NB4 (cell line): Measurements from ENCODE around the gene CBX3.
"Not testable (repeated sequence)": the region's sequence is repeated elsewhere in the genome, so short reads cannot be mapped to it uniquely, and the experiment has no call there.

Source experiments
- DNase-seq: peaks from one replicate; pipeline ENCODE4 v3.0.0; 2010; ENCODE audit warnings: low read depth
- H3K4me3 ChIP-seq: one replicate; pipeline ENCODE4 v1.5.1; 2011; ENCODE audit warnings: mild to moderate bottlenecking, low read depth, low read length, moderate library complexity
- MYC ChIP-seq: IDR thresholded peaks from 2 replicates; pipeline ENCODE4 v1.6.1; 2011; ENCODE audit warnings: low read depth, low read length
- POLR2A ChIP-seq: IDR thresholded peaks from 2 replicates; pipeline ENCODE4 v1.6.1; 2011; ENCODE audit warnings: mild to moderate bottlenecking; ENCODE audit not compliant: insufficient read length; ENCODE audit errors: extremely low read depth
- TF ChIP-seq, protein P1 (sequence below): IDR thresholded peaks from one replicate; pipeline ENCODE4 v1.5.1; 2012; ENCODE audit warnings: low read depth, low read length
- TF ChIP-seq, protein P2 (sequence below): IDR thresholded peaks from 2 replicates; pipeline ENCODE4 v1.6.1; 2011; ENCODE audit warnings: low read depth, low read length

CBX3 gene

DNA sequence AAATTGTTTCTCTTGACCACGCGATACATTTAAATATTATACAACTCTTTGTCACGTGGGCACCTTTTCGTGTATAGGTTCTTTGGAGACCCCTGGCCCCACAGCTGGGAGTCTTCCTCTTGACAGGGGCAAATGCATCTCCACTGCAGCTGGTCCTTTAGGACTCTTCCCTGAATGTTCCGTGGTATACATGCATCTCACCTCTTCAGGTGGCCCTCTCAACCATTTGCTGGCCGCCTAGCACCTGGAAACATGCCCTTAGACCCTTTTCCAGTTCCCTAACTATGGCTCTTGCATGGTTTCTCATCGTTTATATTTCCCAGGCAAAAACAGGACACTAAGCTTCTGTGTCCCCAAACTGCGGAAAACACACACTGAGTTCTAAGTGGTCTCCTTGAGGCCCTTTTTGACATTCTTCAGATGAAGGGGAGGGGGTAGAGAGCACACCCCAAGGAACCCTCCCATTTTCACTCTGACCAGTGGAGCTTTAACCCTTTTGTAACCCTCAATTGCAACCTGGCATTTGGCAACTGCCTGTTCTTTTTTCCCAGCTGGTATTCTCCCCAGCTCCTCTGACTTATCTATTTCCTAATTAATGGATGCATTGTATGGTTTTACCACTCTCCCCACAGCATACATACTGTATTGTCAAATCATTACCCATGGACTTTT lies 21.6 kb upstream of the CBX3 start:
- no peak for TF ChIP-seq POLR2A
- TF ChIP-seq MYC, result no peak
- TF ChIP-seq, protein P1, sequence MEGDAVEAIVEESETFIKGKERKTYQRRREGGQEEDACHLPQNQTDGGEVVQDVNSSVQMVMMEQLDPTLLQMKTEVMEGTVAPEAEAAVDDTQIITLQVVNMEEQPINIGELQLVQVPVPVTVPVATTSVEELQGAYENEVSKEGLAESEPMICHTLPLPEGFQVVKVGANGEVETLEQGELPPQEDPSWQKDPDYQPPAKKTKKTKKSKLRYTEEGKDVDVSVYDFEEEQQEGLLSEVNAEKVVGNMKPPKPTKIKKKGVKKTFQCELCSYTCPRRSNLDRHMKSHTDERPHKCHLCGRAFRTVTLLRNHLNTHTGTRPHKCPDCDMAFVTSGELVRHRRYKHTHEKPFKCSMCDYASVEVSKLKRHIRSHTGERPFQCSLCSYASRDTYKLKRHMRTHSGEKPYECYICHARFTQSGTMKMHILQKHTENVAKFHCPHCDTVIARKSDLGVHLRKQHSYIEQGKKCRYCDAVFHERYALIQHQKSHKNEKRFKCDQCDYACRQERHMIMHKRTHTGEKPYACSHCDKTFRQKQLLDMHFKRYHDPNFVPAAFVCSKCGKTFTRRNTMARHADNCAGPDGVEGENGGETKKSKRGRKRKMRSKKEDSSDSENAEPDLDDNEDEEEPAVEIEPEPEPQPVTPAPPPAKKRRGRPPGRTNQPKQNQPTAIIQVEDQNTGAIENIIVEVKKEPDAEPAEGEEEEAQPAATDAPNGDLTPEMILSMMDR, result no peak
- H3K4me3 ChIP-seq, result no peak overlapping the region
- no peak for DNase-seq

DNA sequence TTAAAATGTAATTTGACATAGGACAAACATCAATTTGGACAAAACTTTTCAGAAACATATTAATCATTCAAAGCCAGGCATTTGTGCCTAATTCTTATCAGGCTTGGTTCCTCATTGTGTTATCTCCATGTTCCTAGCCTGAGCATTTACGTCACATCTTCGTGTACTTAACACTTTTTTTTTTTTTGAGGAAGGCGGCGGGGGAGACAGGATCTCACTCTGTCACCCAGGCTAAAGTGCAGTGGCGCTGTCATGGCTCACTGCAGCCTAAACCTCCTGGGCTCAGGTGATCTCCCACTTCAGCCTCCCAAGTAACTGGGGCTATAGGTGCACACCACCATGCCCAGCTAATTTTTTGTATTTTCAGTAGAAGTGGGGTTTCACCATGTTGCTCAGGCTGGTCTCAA lies 20.8 kb upstream of the CBX3 start:
- peak; percentile 50 for DNase-seq
- no peak overlapping the region for H3K4me3 ChIP-seq
- TF ChIP-seq MYC (no peak), POLR2A (no peak)
- TF ChIP-seq, protein P1, result no peak

DNA sequence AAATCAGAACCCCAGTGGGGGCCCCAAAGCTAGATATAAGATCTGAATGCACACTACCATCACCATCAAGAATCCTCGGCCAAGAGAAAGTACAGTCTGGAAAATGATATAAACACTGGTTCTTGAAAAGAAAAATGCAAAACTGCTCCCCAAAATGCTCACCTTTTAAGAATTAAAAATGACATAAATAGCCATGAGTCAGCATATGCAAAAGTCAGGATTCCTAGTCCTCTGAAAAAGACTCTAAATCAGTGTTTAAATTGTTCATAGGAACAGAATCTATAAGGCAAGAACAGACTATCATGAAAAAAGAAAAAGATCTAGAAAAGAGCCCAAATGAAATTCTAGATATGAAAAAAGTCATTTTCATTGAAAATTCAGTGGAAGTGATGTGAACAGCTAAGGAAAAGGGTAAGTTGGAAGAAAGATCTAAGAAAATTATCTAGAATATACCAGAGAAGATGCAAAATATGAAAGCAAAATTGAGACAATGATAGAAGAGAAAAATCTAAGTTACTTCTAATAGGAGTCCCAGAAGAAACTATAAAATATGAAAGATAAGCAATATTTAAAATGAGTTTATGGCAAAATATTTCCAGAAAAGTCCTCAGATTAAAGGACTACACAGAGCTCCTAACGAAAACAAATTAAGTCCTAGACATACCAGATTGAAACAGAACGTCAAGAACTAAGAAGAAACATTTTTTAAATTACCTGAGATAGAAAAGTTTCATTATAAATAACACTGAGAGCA lies 19.9 kb upstream of the CBX3 start:
- TF ChIP-seq MYC, result no peak
- TF ChIP-seq, protein P1, result no peak
- TF ChIP-seq, protein P2, sequence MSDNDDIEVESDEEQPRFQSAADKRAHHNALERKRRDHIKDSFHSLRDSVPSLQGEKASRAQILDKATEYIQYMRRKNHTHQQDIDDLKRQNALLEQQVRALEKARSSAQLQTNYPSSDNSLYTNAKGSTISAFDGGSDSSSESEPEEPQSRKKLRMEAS, result no peak
- no peak for TF ChIP-seq POLR2A
- H3K4me3 ChIP-seq, result no peak overlapping the region
- DNase-seq, result no peak

DNA sequence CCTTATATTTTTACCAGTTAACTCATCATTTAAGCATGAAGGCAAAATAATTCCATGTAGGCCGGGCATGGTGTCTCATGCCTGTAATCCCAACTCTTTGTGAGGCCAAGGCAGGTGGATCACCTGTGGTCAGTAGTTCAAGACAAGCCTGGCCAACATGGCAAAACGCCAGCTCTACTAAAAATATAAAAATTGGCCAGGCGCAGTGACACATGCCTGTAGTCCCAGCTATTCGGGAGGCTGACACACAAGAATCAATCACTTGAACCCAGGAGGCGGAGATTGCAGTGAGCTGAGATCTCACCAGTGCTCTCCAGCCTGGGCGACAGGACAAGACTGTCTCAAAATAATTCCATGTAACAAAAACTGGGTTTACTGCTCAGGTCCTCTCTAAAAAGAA lies 19.3 kb upstream of the CBX3 start:
- DNase-seq, result peak; percentile 50
- H3K4me3 ChIP-seq, result no peak overlapping the region
- TF ChIP-seq POLR2A, result peak; percentile 7
- TF ChIP-seq, protein P2, result no peak

DNA sequence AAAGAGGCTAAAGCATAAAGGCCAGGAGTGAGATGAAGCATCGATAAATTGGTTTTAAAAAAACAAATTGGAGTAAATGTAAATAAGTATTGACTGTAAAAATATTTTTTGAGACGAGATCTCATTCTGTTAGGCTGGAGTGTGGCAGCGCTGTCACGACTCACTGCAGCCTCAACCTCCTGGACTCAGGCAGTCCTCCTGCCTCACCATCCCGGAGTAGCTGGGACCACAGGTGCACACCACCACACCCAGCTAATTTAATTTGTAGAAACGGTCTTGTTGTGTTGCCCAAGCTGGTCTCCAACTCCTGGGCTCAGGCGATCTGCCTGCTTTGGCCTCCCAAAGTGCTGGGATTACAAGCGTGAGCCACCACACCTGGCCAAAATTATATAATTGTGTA lies 18.8 kb upstream of the CBX3 start:
- TF ChIP-seq POLR2A (peak; percentile 4), MYC (no peak)
- TF ChIP-seq, protein P2, result no peak
- peak; percentile 58 for DNase-seq
- no peak overlapping the region for H3K4me3 ChIP-seq

DNA sequence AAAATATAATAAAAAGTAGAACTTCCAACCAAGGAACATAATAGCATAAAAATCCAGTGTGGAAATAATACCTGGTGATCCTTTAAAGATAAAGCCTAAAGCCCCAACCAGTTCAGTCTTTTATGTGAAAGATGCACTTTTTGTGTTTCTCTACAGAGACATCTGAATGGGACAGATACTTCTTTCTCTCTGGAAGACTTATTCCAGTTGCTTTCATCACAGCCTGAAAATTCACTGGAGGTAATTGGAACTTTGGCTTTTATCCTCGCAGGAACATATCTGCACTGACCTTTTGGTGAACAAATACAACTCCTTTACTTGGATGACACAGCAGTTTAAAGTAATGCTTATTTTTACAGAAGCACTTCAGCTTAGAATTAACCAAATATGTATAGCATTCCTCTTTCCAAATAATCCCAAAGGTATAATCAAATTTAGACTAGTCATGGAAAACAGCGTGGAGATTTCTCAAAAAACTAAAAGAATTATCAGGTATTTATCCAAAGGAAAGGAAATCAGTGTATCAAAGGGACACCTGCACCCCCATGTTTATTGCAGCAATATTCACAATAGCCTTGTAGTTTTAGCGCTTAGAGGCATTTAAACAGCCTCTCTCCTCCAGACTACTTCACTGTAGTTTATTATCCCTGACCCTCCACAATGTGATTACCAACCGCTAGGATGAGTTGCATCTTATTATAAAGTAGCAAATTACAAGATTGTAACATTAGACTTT lies 17.8 kb upstream of the CBX3 start:
- no peak overlapping the region for H3K4me3 ChIP-seq
- TF ChIP-seq, protein P2, result no peak
- no peak for TF ChIP-seq POLR2A
- DNase-seq, result no peak

DNA sequence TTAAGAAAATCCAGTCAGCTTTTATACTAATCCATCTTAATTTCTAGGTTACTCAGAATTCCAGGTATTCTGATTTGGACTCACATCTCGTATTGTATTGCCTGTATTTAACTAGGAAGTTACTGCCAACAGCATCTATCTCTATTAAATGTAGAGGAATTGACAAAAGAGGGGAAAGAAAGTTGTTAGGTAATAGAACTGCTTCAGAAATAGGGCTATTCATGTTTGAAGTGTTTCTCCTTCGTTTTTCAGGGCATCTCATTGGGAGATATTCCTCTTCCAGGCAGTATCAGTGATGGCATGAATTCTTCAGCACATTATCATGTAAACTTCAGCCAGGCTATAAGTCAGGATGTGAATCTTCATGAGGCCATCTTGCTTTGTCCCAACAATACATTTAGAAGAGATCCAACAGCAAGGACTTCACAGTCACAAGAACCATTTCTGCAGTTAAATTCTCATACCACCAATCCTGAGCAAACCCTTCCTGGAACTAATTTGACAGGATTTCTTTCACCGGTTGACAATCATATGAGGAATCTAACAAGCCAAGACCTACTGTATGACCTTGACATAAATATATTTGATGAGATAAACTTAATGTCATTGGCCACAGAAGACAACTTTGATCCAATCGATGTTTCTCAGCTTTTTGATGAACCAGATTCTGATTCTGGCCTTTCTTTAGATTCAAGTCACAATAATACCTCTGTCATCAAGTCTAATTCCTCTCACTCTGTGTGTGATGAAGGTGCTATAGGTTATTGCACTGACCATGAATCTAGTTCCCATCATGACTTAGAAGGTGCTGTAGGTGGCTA lies 17.1 kb upstream of the CBX3 start:
- 0 out of 2 replicates have a peak, but pooled peaks have one; percentile 33 for TF ChIP-seq MYC
- TF ChIP-seq POLR2A, result peak; percentile 21
- DNase-seq, result not testable (repeated sequence)

More for the DNA sequence above, 17.1 kb upstream of the CBX3 start:
- not testable (repeated sequence) for H3K4me3 ChIP-seq
